A549 treated with CORT108297 at 1 μM for 4 hours (cell line): ENCODE results near the gene AK5. TPM values are rescaled to one million over a fixed set of nuclear protein-coding genes. Genes with fewer than 3 reads are reported as not detected.

ENCODE experiments used
- total RNA-seq: library from RNA; stranded (reverse); fragments of 200-300 nt; extraction: Qiagen RNA extraction; gene quantifications from 5 replicates; pipeline ENCODE4 v1.2.3, GENCODE V29; 2022

Gene AK5
- 5.5 to 10.0 TPM (median 7.0 TPM) in 5 replicates for total RNA-seq

DNA sequence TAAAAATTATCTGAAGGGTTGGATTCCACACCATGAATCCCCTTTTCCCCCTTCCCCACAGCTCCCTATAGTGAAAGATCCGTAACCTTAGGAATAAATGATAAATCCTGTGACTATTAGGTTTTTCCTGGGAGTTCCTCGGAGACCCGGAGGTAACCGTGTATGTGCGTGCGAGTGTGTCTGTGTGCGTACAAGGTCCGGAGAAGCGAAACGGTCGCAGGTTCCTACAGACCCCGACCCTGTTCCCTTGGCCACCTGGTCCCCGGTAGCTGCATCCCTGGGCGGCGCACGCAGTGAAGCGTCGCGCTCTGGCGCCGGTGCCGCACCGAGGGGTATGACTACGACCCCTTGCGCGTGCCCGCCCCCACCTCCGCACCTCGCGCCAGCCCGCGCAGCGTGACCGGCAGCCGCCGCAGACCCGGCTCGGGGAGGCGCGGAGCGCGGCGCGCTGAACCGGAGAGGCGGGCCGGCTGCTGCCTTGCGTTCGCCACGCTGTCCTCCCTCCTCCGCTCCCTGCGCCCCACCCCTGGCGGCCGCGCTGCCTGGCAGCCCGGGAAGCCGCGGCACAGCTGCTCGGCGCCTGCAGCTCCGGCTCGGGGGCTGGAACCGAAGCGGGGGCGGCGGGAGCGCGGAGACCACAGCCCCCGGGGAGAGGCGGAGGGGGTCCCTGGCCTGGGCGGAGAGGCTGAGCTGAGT, at the start of gene AK5:
AK5 (plus strand) TSS at position 529 of the 696 bp plus-strand sequence. CDS start 295 bp downstream, outside the sequence.

Other genes with a start within 250 kb of the AK5 start
- 20.0 to 32.8 TPM (median 22.3 TPM) in 5 replicates for gene PIGK, start 62.6 kb upstream of the AK5 start, total RNA-seq